Activated naive CD8-positive, alpha-beta T cell treated with anti-CD3 and anti-CD28 coated beads for 36 hours (primary cell): ENCODE data around the gene MARCKSL1. TPM values are rescaled to one million over a fixed set of nuclear protein-coding genes. Genes with fewer than 3 reads are reported as not detected.

Experiments used
- DNase-seq: peaks from one replicate; pipeline ENCODE4 v3.0.0; 2021
- H3K27ac Mint-ChIP-seq: one replicate; pipeline ENCODE4 v1.8.0; 2022; ENCODE audit warnings: mild to moderate bottlenecking, moderate library complexity, mixed read lengths
- H3K27me3 Mint-ChIP-seq: one replicate; pipeline ENCODE4 v1.8.0; 2022; ENCODE audit warnings: mild to moderate bottlenecking, mixed read lengths
- H3K36me3 Mint-ChIP-seq: one replicate; pipeline ENCODE4 v1.8.0; 2021; ENCODE audit warnings: mild to moderate bottlenecking, mixed read lengths
- H3K4me1 Mint-ChIP-seq: one replicate; pipeline ENCODE4 v1.8.0; 2021; ENCODE audit warnings: mixed read lengths
- H3K4me3 Mint-ChIP-seq: one replicate; pipeline ENCODE4 v1.8.0; 2022; ENCODE audit warnings: mild to moderate bottlenecking, moderate library complexity, mixed read lengths
- H3K9me3 Mint-ChIP-seq: one replicate; pipeline ENCODE4 v1.8.0; 2022; ENCODE audit warnings: mixed read lengths
- total RNA-seq, 2 experiments: library from RNA; stranded (reverse); gene quantifications; one replicate each; pipeline ENCODE4 v1.2.3, GENCODE V29; 2021

MARCKSL1 gene, protein sequence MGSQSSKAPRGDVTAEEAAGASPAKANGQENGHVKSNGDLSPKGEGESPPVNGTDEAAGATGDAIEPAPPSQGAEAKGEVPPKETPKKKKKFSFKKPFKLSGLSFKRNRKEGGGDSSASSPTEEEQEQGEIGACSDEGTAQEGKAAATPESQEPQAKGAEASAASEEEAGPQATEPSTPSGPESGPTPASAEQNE
- 10 to 100 TPM; 26.4 to 26.7 TPM for total RNA-seq

DNA sequence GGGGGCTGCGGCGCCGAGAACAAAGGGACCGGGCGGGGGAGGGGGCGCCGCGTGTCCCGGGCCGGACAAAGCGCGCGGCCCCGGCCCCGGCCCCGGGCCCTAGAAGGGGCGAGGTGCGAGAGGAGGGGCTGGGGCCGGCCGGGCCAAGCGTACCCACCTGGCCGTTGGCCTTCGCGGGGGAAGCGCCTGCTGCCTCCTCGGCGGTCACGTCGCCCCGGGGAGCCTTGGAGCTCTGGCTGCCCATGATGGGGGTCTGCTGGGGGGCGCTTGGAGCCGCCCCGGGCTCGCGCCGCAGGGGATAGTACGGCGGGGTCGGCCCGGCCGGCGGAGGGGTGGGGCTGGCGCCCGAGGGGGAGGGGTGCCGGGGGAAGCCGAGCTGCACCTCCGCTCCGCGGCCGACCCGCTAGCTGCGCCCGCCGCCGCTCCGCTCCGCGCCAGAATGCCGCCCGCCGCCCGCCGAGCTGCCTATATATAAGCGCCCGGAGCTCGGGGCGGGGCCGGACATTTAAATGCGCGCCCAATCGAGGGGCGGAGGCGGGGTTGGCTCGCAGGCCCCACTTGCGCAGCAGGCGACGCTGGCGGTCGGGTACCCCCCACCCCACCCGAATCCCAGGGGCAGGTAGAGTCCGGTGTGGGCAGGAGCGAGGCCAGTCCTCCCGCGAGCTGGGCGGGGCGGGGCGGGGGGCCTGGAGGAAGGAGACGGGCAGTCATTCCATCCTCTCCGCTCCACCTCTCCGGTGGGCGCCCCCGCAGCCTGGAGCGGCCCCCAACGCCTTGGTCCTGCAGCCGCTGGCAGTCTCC is at the start of gene MARCKSL1:
TSS of gene MARCKSL1 (minus strand) at position 444 of the 801 bp plus-strand sequence. CDS start at position 244, 200 bp downstream.
- H3K9me3 Mint-ChIP-seq: no peaks in the 10 kb centered on the region
- H3K27me3 Mint-ChIP-seq: no peaks in the 10 kb centered on the region
- peaks cover 10% of the 10 kb centered on the region for H3K36me3 Mint-ChIP-seq
- H3K27ac Mint-ChIP-seq: peak within 1 kb of the TSS; percentile 13
- H3K4me1 Mint-ChIP-seq: peaks cover 34% of the 10 kb centered on the region
- peak within 1 kb of the TSS; percentile 86 for H3K4me3 Mint-ChIP-seq
- peak; percentile 86 for DNase-seq

DNA sequence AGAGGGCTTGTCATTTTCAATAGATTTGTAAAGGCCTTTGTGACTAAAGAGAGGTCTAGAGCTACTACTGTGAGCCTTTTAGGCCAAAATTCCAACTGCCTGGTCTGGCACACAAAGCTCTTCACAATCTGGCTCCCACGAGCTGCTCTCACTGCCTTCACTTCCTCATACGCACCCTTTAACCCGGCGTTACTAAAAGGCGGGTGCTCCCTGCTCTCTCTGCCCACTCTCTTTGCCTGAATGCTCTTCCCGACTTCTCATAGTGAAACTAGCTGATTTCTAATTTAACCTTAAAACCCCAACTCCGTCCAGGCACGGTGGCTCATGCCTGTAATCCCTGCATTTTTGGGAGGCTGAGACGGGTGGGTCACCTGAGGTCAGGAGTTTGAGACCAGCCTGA is 44.0 kb upstream of the MARCKSL1 start:
- H3K4me1 Mint-ChIP-seq: no peaks in the 10 kb centered on the region
- H3K9me3 Mint-ChIP-seq: no peaks in the 10 kb centered on the region
- no peaks in the 10 kb centered on the region for H3K27me3 Mint-ChIP-seq
- peaks cover 14% of the 10 kb centered on the region for H3K36me3 Mint-ChIP-seq
- no peak overlapping the region for H3K4me3 Mint-ChIP-seq
- no peak for DNase-seq
- no peak overlapping the region for H3K27ac Mint-ChIP-seq

DNA sequence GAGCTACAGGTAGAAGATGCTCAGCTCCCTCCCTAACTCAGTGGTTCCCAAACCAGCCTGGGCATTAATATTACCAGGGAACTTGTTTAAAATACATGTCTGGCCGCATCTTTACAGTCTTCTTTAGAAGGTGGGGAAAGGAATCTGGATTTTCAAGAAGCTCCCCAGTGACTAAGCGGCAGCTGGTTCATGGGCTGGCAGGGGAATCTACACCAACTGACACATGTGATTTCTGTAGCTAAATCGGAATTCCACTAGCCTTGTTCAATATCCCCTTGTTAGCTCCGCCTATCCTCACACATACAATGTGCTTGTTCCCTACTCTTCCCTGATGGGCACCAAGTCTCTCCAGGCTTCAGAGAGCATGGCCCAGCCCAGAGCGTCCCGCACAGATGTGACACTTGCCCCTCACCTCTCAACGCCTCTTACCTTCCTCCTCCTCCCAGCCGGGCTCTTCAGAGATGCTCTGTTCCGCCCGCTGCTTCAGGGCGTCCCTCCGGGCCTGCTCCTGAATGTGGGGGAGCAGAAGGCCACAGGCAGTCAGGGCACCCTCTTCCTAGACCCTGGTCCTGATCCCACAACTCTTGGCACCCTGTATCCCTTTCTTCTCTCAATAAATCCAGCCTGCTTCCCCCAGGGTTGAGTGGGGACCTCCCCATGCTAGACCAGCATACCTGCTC is 41.6 kb upstream of the MARCKSL1 start:
- Mint-ChIP-seq H3K27me3 (no peaks in the 10 kb centered on the region), H3K36me3 (peaks cover 9% of the 10 kb centered on the region), H3K9me3 (no peaks in the 10 kb centered on the region), H3K4me1 (peaks cover 1% of the 10 kb centered on the region), H3K4me3 (no peak overlapping the region), H3K27ac (no peak overlapping the region)
- no peak for DNase-seq

DNA sequence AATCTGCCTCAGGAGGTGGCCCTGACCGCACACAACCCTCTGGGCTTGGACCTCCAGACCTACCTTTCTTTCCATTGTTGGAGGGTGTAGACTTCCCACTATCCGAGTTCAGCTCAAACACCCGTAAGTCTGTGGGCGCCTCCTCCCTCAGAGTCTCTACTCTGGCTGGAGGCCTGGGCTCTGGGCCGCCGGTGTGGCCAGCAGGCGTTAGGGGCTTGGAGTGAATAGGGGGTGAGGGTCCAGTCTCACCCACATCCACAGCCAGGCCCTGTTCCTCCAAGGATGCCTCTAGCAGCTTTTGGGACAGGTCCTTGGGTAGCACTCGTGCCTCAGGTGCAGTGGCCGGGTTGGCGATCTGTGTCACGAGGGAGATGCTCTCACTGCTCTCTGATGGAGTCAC is 40.2 kb upstream of the MARCKSL1 start:
- DNase-seq: no peak
- H3K27me3 Mint-ChIP-seq: no peaks in the 10 kb centered on the region
- H3K9me3 Mint-ChIP-seq: no peaks in the 10 kb centered on the region
- no peak overlapping the region for H3K27ac Mint-ChIP-seq
- no peak overlapping the region for H3K4me3 Mint-ChIP-seq
- H3K36me3 Mint-ChIP-seq: peaks cover 14% of the 10 kb centered on the region
- peaks cover 10% of the 10 kb centered on the region for H3K4me1 Mint-ChIP-seq

DNA sequence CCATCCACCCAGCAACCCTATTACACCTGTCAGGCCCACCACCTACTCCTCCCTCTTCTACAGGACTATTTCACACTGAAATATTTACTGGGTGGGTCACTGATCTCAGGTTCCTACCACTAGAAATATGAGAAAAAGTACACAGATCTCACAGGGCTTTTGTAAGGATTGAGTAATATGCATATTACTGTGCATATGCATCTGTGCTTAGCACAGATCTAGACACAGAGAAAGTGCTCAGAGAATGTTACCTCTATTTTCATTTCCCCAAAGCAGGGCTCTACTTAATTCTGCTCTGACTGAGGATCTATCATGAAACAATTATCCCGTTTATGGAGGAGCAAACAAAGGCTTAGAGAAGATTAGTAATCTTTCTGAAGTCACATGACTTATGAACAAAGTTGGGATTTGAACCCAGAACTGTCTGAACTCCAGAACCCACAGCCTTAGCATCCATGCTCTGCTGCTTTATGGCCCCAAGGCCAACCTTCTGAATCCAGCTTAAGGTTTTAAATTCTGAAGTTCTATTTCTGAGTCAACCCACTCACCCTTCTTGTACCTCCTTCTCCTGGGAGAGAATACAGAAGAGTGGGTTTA is 38.1 kb upstream of the MARCKSL1 start:
- Mint-ChIP-seq H3K36me3 (peaks cover 11% of the 10 kb centered on the region), H3K27ac (no peak overlapping the region), H3K9me3 (no peaks in the 10 kb centered on the region), H3K4me3 (no peak overlapping the region), H3K4me1 (peaks cover 10% of the 10 kb centered on the region), H3K27me3 (no peaks in the 10 kb centered on the region)
- no peak for DNase-seq

DNA sequence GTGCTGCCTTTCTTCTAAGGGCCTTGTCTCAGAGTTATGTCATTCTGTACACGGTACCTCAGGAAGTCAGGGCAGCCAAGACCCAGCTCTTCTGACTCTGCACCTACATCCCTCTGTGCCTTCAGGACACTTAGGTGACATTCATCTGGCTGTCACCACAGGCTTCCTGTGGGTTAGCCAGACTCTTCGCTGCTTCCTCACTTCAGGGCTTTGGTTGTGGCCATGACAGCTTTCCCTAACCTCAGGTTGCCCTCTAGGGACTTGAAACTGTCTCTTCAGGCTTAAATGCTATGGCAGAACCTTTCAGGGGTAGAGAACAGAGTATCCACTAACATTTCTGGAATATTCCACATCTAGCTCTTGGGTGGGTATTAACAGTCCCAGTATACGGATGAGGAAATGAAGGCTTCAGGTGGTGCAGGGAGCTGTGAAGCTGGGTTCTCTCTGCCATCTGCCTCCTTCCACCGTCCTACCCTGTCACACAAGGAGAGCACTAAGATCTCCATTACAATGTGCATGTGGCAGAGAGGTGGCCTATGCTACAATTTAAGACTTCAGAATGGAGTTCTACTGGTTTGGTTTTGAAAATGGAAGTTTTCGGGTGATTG is 36.2 kb upstream of the MARCKSL1 start:
- no peaks in the 10 kb centered on the region for H3K9me3 Mint-ChIP-seq
- no peaks in the 10 kb centered on the region for H3K27me3 Mint-ChIP-seq
- peak overlapping the region; percentile 54 for H3K27ac Mint-ChIP-seq
- peak; percentile 21 for DNase-seq
- peaks cover 5% of the 10 kb centered on the region for H3K36me3 Mint-ChIP-seq
- H3K4me1 Mint-ChIP-seq: peaks cover 10% of the 10 kb centered on the region
- no peak overlapping the region for H3K4me3 Mint-ChIP-seq

DNA sequence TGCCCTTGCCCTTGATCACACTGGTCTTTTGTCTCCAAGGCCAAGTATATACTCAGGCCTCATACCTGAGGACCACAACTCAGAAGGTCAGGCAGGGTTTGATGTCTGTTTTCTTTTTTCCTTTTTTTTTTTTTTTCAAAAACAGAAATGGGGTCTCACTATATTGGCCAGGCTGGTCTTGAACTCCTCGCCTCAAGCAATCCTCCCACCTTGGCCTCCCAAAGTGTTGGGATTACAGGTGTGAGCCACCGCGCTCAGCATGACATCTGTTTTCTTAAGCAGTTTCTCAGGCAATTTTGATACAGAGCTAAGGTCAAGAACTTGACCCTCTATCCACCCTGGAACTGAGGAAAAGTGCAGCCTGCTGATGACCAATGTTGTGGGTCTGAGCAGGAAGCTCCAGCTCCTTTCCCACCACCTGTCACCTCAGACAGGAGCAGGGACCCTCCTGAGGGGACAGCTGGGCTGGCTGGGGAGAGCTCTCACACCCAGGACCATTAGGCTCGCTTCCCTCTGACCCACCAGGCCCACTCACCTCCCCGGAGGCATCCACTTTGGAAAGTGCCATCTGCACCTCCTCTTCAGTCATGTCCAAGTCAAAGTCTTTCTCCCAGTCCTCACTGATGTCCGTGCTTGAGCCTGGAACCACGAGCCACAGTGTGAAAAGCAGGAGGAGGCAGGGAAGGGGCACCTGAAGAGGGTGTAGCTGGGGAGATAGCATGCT is 32.0 kb upstream of the MARCKSL1 start:
- Mint-ChIP-seq H3K36me3 (peaks cover 9% of the 10 kb centered on the region), H3K27me3 (no peaks in the 10 kb centered on the region), H3K27ac (no peak overlapping the region), H3K4me1 (peaks cover 12% of the 10 kb centered on the region), H3K4me3 (no peak overlapping the region), H3K9me3 (no peaks in the 10 kb centered on the region)
- DNase-seq: no peak

DNA sequence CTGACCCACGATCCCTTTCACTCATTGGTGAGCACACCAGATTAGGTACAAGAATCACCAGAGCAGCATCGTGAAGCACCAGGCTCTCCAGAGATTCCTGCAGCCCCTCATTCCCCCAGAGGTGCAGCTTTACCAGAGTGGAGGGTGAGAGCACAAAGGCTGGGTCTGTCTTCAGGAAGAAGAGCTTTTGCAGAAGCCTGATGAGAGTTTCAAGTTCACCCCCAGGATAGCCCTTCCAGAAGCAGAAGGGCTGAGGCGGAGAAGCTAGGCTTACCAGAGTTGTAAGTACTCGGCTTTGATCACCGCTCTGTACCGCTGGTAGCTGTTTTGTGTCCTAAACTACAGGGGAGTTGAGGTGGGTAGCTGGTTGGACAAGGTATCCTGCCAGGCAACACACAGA is 29.4 kb upstream of the MARCKSL1 start:
- no peak overlapping the region for H3K27ac Mint-ChIP-seq
- no peaks in the 10 kb centered on the region for H3K9me3 Mint-ChIP-seq
- H3K36me3 Mint-ChIP-seq: peaks cover 10% of the 10 kb centered on the region
- peaks cover 11% of the 10 kb centered on the region for H3K4me1 Mint-ChIP-seq
- no peak for DNase-seq
- H3K27me3 Mint-ChIP-seq: no peaks in the 10 kb centered on the region
- no peak overlapping the region for H3K4me3 Mint-ChIP-seq

DNA sequence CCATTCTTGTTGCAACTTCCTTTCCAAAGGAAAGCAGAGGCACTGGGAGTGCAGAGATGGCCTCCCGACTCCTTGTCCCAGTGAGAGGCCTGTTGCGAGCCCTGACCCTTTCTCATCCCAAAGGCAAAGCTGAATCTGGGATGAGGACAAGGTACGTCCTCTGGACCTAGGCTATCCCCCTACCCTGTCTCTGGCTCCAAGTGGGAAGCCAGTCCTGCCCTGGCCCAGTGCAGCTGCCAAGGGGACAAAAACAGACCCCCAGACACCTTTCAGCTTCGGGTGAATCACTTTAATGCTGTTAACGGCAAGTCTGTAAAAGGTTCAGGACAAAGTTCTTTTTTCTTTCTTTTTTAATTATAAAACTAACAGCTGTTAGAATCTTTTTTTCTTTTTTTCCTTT is 28.8 kb upstream of the MARCKSL1 start:
- no peak for DNase-seq
- peaks cover 17% of the 10 kb centered on the region for H3K4me1 Mint-ChIP-seq
- no peaks in the 10 kb centered on the region for H3K27me3 Mint-ChIP-seq
- no peak overlapping the region for H3K27ac Mint-ChIP-seq
- no peaks in the 10 kb centered on the region for H3K9me3 Mint-ChIP-seq
- H3K36me3 Mint-ChIP-seq: peaks cover 11% of the 10 kb centered on the region
- H3K4me3 Mint-ChIP-seq: no peak overlapping the region

DNA sequence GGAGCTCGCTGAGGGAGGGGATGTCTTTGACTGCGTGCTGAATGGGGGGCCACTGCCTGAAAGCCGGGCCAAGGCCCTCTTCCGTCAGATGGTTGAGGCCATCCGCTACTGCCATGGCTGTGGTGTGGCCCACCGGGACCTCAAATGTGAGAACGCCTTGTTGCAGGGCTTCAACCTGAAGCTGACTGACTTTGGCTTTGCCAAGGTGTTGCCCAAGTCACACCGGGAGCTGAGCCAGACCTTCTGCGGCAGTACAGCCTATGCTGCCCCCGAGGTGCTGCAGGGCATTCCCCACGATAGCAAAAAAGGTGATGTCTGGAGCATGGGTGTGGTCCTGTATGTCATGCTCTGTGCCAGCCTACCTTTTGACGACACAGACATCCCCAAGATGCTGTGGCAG is 27.7 kb upstream of the MARCKSL1 start:
- peaks cover 23% of the 10 kb centered on the region for H3K4me1 Mint-ChIP-seq
- no peak overlapping the region for H3K4me3 Mint-ChIP-seq
- H3K27me3 Mint-ChIP-seq: no peaks in the 10 kb centered on the region
- peak overlapping the region; percentile 3 for H3K27ac Mint-ChIP-seq
- no peak for DNase-seq
- peaks cover 13% of the 10 kb centered on the region for H3K36me3 Mint-ChIP-seq
- H3K9me3 Mint-ChIP-seq: no peaks in the 10 kb centered on the region

DNA sequence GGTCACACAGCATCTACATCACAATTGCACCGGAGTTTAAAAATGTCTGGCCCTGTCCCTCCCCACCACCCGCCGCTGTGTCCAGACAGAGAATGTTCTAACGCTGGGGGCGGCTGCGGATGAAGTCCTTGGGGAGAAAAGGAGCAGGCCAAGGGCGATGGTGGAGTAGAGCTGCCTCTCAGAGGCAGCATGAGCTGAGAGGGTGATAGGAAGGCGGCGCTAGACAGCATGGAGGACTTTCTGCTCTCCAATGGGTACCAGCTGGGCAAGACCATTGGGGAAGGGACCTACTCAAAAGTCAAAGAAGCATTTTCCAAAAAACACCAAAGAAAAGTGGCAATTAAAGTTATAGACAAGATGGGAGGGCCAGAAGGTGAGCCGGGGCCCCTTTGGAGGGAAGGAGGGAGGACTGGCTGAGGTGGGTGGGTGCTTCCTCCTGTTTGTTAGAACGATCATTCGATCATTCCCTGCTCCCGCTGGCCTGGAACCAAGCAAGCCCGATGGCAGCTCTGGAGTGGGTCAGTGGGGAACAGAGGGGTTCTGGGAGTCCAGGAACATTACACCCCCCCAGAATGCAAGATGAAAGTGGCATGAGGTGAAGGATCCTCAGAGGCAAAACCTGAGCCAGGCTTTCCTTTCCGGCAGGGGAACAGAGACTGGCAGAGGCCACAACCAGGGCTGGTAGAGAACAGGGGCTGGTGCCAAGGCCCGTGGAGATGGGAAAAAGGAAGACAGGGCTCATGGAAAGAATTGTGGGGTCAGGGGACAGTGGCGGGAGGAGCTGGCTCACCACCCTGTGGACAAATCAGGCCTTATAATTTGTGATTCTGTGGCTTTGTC is 26.7 kb upstream of the MARCKSL1 start, which contains the start of the genes FAM229A and TSSK3:
TSS of gene FAM229A (minus strand) at position 12 of the 840 bp plus-strand sequence. CDS start 394 bp downstream, outside the sequence.
TSS of gene TSSK3 (plus strand) at position 66 of the 840 bp plus-strand sequence. CDS start at position 229, 163 bp downstream.
- no peak within 1 kb of the TSS for H3K4me3 Mint-ChIP-seq
- H3K27me3 Mint-ChIP-seq: no peaks in the 10 kb centered on the region
- H3K4me1 Mint-ChIP-seq: peaks cover 27% of the 10 kb centered on the region
- H3K36me3 Mint-ChIP-seq: peaks cover 13% of the 10 kb centered on the region
- H3K27ac Mint-ChIP-seq: no peak within 1 kb of the TSS
- no peaks in the 10 kb centered on the region for H3K9me3 Mint-ChIP-seq
- DNase-seq: no peak

DNA sequence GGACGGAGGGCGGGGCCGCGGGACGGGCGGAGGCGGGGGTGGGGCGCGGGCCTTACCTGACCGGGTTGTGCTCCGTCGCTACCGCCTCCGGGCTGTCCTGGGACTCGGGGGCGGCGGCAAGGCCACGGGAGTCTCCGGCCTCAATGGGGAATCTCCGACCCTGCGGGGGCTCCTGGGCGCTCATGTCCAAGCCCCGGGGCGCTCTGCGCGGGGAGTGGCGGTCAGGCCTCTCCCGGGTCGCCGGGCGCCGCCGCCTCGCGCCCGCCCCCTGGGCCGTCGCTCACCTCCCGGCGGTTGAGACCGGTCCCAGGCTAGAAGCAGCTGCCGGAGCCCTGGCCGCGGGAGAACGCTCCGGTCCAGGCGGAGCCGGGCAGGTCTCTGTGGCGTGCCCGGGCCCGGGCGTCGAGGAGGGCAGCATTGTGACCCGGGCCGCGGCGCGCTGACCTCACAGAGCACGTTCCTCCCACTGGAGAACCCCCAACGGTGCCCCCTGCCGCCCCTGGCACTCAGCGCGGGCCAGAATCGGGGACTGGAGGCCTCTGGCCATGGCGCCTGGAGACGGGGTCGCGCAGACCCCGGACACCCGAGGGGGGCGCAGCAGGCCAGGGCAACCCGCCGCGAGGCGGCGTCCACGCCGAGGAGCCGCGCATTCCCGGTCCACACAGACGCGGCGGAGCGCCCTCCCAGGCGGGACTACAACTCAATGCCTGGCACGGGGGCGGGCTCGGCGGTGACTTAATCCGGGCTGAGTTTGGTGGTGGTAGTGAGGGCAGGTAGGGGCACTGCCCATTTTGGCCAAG is 25.8 kb upstream of the MARCKSL1 start:
- no peak overlapping the region for H3K4me3 Mint-ChIP-seq

DNA sequence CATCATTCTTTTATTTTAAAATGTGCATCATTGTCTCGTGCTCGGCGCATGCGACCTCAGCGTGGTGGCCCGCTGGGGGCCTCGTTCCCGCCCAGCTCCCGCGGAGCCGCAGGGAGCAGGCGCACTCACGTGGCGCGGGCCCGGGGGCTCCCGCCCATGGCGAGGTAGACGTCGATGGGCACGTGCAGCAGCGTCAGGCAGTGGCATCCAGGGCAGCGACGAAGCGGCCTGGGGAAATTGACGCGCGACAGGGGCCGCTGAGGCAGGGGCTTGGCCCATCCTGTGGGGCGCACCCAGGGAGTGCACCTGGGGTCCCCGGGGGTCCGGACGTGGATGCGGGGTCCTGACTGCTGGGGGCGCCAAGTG is 25.3 kb upstream of the MARCKSL1 start:
- peaks cover 27% of the 10 kb centered on the region for H3K4me1 Mint-ChIP-seq
- no peaks in the 10 kb centered on the region for H3K27me3 Mint-ChIP-seq
- no peak for DNase-seq
- no peak overlapping the region for H3K4me3 Mint-ChIP-seq
- no peak overlapping the region for H3K27ac Mint-ChIP-seq
- peaks cover 13% of the 10 kb centered on the region for H3K36me3 Mint-ChIP-seq
- no peaks in the 10 kb centered on the region for H3K9me3 Mint-ChIP-seq

More for the DNA sequence above, 25.8 kb upstream of the MARCKSL1 start:
- Mint-ChIP-seq H3K4me1 (peaks cover 27% of the 10 kb centered on the region), H3K27ac (no peak overlapping the region), H3K9me3 (no peaks in the 10 kb centered on the region), H3K27me3 (no peaks in the 10 kb centered on the region), H3K36me3 (peaks cover 13% of the 10 kb centered on the region)
- DNase-seq: peak; percentile 37
